GM23248 (cell line): ENCODE data around the gene MYCN.

Source experiments
- EZH2 ChIP-seq: fragments of 200-600 bp; sonication (generic); IDR thresholded peaks from 2 replicates; pipeline ENCODE4 v1.6.1; 2018; ENCODE audit warnings: antibody characterized with exemption, mild to moderate bottlenecking; ENCODE audit not compliant: insufficient read depth, poor library complexity, severe bottlenecking
- EZH2phosphoT487 ChIP-seq: fragments of 200-600 bp; sonication (generic); IDR thresholded peaks from 2 replicates; pipeline ENCODE4 v1.6.1; 2018; ENCODE audit warnings: antibody characterized with exemption, moderate library complexity, mild to moderate bottlenecking, low read depth; ENCODE audit not compliant: insufficient read depth

DNA sequence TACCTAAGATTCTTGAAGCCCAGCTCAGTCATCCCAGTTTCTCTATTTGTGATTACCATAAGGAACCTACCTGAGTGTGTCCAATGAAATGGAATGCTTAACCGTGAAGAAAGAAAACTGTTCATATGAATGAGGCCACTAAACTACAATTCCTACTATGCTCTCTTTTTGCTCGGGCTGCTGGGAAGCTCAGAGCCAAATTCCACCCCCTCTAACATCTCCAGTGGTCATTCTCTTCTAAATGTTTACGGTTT, 8.3 kb downstream of the MYCN start:
- TF ChIP-seq EZH2 = no peak
- no peak for TF ChIP-seq EZH2phosphoT487
